ENCODE measurements around the gene FBXO42.

Gene FBXO42

GRCh38 chr1:16205891-16206546 lies 146.3 kb downstream of the FBXO42 start:
- TF ChIP-seq MAX (IDR thresholded peaks at IDR 0.05; ENCODE audit: low read depth, low read length) (no peak), POLR2A (IDR thresholded peaks at IDR 0.05; ENCODE audit: extremely low read depth, insufficient read length) (no peak), CTCF (IDR thresholded peaks at IDR 0.05; ENCODE audit: low read depth, low read length) (no peak), MYC (IDR thresholded peaks at IDR 0.05; ENCODE audit: low read depth, low read length) (no peak)
- peak overlapping the region; percentile 42 for H3K4me3 ChIP-seq (ENCODE audit: low read depth, low read length)
- no peak for DNase-seq (ENCODE audit: low read depth)

DNA sequence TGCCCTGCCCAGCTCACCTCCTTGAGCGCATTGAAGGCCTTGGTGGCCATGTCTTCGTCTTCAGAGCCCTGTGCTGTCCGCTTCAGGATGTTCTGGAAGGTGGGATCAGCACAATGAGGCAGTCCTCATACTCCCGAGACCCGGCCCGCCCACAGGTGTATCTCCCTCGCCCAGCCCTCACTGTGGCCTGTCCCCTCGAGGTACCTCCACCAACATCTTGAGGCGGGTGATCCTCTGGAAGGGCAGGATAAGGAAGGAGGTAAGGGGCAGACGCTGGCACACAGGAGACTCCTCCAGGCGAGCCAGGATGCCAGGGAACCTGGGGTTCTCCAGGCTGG lies 147.0 kb downstream of the FBXO42 start:
- no peak overlapping the region for H3K4me3 ChIP-seq (ENCODE audit: low read depth, low read length)
- no peak for DNase-seq (ENCODE audit: low read depth)
- no peak for TF ChIP-seq MYC (IDR thresholded peaks at IDR 0.05; ENCODE audit: low read depth, low read length)
- no peak for TF ChIP-seq MAX (IDR thresholded peaks at IDR 0.05; ENCODE audit: low read depth, low read length)
- no peak for TF ChIP-seq POLR2A (IDR thresholded peaks at IDR 0.05; ENCODE audit: extremely low read depth, insufficient read length)
- TF ChIP-seq CTCF (IDR thresholded peaks at IDR 0.05; ENCODE audit: low read depth, low read length): no peak

DNA sequence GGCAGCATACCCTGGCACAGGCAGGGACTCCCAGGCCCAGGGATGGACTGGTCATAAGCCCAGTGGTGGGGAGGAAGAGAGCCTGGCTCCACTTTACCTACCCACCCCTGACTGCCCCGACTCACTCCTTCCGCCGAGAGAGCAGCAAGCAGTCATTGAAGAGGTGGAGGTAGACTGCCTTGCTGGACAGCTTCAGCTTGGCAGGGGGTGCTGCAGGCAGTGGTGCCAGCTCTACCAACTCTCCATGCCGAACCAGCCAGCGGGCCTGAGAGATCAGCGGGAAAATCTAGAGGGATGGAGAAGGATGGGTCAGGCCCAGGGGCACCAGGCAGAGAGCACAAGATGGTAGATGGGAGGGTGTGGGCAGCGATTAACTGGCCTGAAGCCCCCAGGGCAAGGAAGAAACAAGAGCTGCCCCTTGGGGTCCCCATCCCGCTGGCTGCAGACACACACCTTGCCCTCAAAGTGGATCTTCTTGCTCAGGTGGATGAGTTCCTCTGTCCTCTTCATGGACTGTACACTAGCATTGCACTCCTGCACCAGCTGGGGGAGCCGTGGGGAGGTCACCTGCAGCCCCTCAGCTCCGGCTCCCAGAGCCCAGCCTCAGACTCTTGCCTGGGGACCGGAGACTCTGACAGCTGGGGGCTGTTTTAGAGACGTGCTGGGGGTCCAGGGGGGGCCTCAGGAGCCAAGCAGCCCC lies 147.5 kb downstream of the FBXO42 start:
- TF ChIP-seq MAX (IDR thresholded peaks at IDR 0.05; ENCODE audit: low read depth, low read length) (no peak), CTCF (IDR thresholded peaks at IDR 0.05; ENCODE audit: low read depth, low read length) (peak; percentile 50)
- DNase-seq (ENCODE audit: low read depth): peak; percentile 46
- no peak overlapping the region for H3K4me3 ChIP-seq (ENCODE audit: low read depth, low read length)

GRCh38 chr1:16204216-16204615 lies 148.1 kb downstream of the FBXO42 start:
- no peak overlapping the region for H3K4me3 ChIP-seq (ENCODE audit: low read depth, low read length)
- DNase-seq (ENCODE audit: low read depth): no peak
- TF ChIP-seq CTCF (IDR thresholded peaks at IDR 0.05; ENCODE audit: low read depth, low read length) (no peak), MYC (IDR thresholded peaks at IDR 0.05; ENCODE audit: low read depth, low read length) (no peak), POLR2A (IDR thresholded peaks at IDR 0.05; ENCODE audit: extremely low read depth, insufficient read length) (no peak), MAX (IDR thresholded peaks at IDR 0.05; ENCODE audit: low read depth, low read length) (no peak)

GRCh38 chr1:16203550-16203949 lies 148.7 kb downstream of the FBXO42 start:
- no peak for DNase-seq (ENCODE audit: low read depth)
- no peak overlapping the region for H3K4me3 ChIP-seq (ENCODE audit: low read depth, low read length)
- no peak for TF ChIP-seq MAX (IDR thresholded peaks at IDR 0.05; ENCODE audit: low read depth, low read length)
- no peak for TF ChIP-seq CTCF (IDR thresholded peaks at IDR 0.05; ENCODE audit: low read depth, low read length)
- no peak for TF ChIP-seq POLR2A (IDR thresholded peaks at IDR 0.05; ENCODE audit: extremely low read depth, insufficient read length)
- TF ChIP-seq MYC (IDR thresholded peaks at IDR 0.05; ENCODE audit: low read depth, low read length): no peak
